GM23248 (cell line): ENCODE results near the gene STEAP3. TPM values are rescaled to one million over a fixed set of nuclear protein-coding genes. Genes with fewer than 3 reads are reported as not detected.

Experiments used
- DNase-seq: peaks from one replicate; pipeline ENCODE4 v3.0.0-alpha.2; 2015
- H2AFZ ChIP-seq: fragments of 200-600 bp; sonication (generic); 2 replicates; pipeline ENCODE4 v1.6.1; 2016; ENCODE audit warnings: antibody characterized with exemption
- H3F3A ChIP-seq: fragments of 200-600 bp; sonication (generic); 2 replicates; pipeline ENCODE4 v1.6.1; 2016; ENCODE audit warnings: mild to moderate bottlenecking, antibody characterized with exemption, mixed run types; ENCODE audit not compliant: insufficient read depth
- H3K27ac ChIP-seq: fragments of 200-600 bp; sonication (generic); 2 replicates; pipeline ENCODE4 v1.5.1; 2016; ENCODE audit warnings: mild to moderate bottlenecking
- H3K27me3 ChIP-seq: fragments of 200-600 bp; sonication (generic); replicated peaks from 2 replicates; pipeline ENCODE4 v1.6.1; 2016; ENCODE audit warnings: mild to moderate bottlenecking; ENCODE audit not compliant: insufficient read depth
- H3K36me3 ChIP-seq: fragments of 200-600 bp; sonication (generic); 2 replicates; pipeline ENCODE4 v1.6.1; 2016; ENCODE audit warnings: low read depth, mild to moderate bottlenecking
- H3K4me1 ChIP-seq: fragments of 200-600 bp; sonication (generic); 2 replicates; pipeline ENCODE4 v1.6.1; 2016; ENCODE audit warnings: mild to moderate bottlenecking; ENCODE audit not compliant: insufficient read depth
- H3K4me2 ChIP-seq: fragments of 200-600 bp; sonication (generic); one replicate; pipeline ENCODE4 v1.6.1; 2016; ENCODE audit warnings: mild to moderate bottlenecking; ENCODE audit not compliant: unreplicated experiment
- H3K4me3 ChIP-seq: fragments of 200-600 bp; sonication (generic); 2 replicates; pipeline ENCODE4 v1.5.1; 2016; ENCODE audit warnings: mild to moderate bottlenecking
- H3K79me2 ChIP-seq: fragments of 200-600 bp; sonication (generic); 2 replicates; pipeline ENCODE4 v1.6.1; 2016; ENCODE audit warnings: mild to moderate bottlenecking; ENCODE audit not compliant: insufficient read depth
- H3K9ac ChIP-seq: fragments of 200-600 bp; sonication (generic); 2 replicates; pipeline ENCODE4 v1.6.1; 2016; ENCODE audit warnings: mild to moderate bottlenecking
- H3K9me2 ChIP-seq: fragments of 200-600 bp; sonication (generic); 2 replicates; pipeline ENCODE4 v1.6.1; 2016; ENCODE audit warnings: mixed run types, mild to moderate bottlenecking, moderate library complexity; ENCODE audit not compliant: insufficient read depth
- H3K9me3 ChIP-seq: fragments of 200-600 bp; sonication (generic); one replicate; pipeline ENCODE4 v1.6.1; 2017; ENCODE audit warnings: low read depth
- H4K20me1 ChIP-seq: fragments of 200-600 bp; sonication (generic); 2 replicates; pipeline ENCODE4 v1.6.0; 2016; ENCODE audit not compliant: insufficient read depth
- EZH2 ChIP-seq: fragments of 200-600 bp; sonication (generic); IDR thresholded peaks from 2 replicates; pipeline ENCODE4 v1.6.1; 2018; ENCODE audit warnings: antibody characterized with exemption, mild to moderate bottlenecking; ENCODE audit not compliant: insufficient read depth, poor library complexity, severe bottlenecking
- EZH2phosphoT487 ChIP-seq: fragments of 200-600 bp; sonication (generic); IDR thresholded peaks from 2 replicates; pipeline ENCODE4 v1.6.1; 2018; ENCODE audit warnings: antibody characterized with exemption, moderate library complexity, mild to moderate bottlenecking, low read depth; ENCODE audit not compliant: insufficient read depth
- WGBS, 2 experiments: methylation state at CpG; one replicate each; pipeline ENCODE4 v1.1.6; 2015 to 2017; ENCODE audit warnings: low lambda C conversion rate in 2 of 2, low coverage in 1 of 2; ENCODE audit errors: missing lambda C conversion rate in 2 of 2; 5-methylcytosine and 5-hydroxymethylcytosine counted together
- in situ Hi-C: fragments of 300-500 bp; cut with MboI; formaldehyde crosslinking; loops from 2 replicates; pipeline ENCODE4 v1.15.0; 2020
- polyA plus RNA-seq: library from polyadenylated mRNA; unstranded; fragments of >200 nt; fragmentation: Nextera tagmentation; extraction: Ambion mirVana; gene quantifications from 2 replicates; pipeline ENCODE4 v1.2.1, GENCODE V29; 2016
- total RNA-seq: library from RNA; depleted of rRNA; stranded (reverse); fragments of >200 nt; shearing (Covaris generic); gene quantifications from 2 replicates; pipeline ENCODE4 v1.2.3, GENCODE V29; 2014

Gene STEAP3
- total and polyA plus RNA-seq, 2 experiments from 2014 or later = 29.5 to 31.3 TPM

DNA sequence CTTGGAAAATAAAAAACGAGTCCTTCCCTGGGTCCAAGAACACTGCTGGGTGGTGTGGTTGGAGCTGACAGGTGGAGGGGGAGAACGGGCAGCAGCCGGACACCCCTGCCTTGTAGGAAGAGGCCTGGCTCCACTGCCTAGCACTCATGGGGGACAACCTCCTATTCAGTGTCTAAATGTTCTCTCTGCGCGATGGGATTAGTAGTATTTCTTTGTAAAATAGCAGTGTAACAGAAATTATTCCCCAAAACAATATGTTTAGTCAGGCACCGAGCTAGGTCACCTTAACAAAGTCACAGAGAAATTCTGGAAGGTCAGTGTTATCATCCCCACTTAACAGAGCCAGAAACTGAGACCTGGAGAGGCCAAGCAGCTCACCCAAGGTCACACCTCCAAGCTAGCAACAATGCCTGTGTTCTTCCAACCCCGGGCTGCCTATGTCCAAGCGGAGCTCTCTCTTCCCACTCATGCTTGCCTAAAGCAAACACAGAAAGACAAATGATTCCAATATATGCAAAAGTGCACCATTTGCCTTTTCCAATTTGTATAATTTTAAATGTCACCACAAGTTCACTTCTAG, 68.0 kb downstream of the STEAP3 start:
- DNase-seq = no peak
- 74 to 82% methylated on average over 8 of the region's 8 CpGs for WGBS, 2 experiments
- Histone ChIP-seq H3K79me2 (no peaks in the 10 kb centered on the region), H3K4me1 (no peaks in the 10 kb centered on the region), H3K9me3 (no peaks in the 10 kb centered on the region), H3F3A (no peaks in the 10 kb centered on the region), H3K4me2 (no peak overlapping the region), H3K9ac (no peak overlapping the region), H3K9me2 (no peaks in the 10 kb centered on the region), H3K4me3 (no peak overlapping the region), H4K20me1 (no peaks in the 10 kb centered on the region), H3K36me3 (no peaks in the 10 kb centered on the region), H3K27me3 (no peaks in the 10 kb centered on the region), H2AFZ (no peak overlapping the region), H3K27ac (no peak overlapping the region)
- TF ChIP-seq EZH2phosphoT487 = no peak
- TF ChIP-seq EZH2 = no peak
- in situ Hi-C loops = loop anchor here (10.0 kb wide), 1 partner anchor 267 kb away; no protein-coding TSS in a partner anchor

DNA sequence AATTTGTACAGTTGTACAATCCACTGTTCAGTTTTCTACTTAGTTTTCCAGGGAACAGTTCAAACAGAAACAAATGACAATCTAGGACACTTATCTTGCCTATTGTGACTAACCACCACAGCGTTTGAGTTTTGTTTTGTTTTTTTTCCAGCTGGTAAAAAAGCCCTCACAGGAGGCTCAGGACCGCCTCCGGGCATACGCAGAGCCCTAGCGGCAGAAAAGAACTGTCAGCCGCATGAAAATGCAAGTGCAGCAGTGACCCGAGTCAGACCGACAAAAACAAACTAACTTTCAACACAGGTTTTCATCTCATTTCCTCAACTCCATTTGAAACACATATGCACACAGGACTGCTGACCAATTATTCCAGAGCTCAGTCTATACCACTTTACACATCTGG, 68.6 kb downstream of the STEAP3 start:
- Histone ChIP-seq H3K27ac (no peak overlapping the region), H3K36me3 (no peaks in the 10 kb centered on the region), H3K9ac (no peak overlapping the region), H3K4me1 (no peaks in the 10 kb centered on the region), H3K4me3 (no peak overlapping the region), H4K20me1 (no peaks in the 10 kb centered on the region), H2AFZ (no peak overlapping the region), H3K79me2 (no peaks in the 10 kb centered on the region), H3F3A (no peaks in the 10 kb centered on the region), H3K9me2 (no peaks in the 10 kb centered on the region), H3K27me3 (no peaks in the 10 kb centered on the region), H3K9me3 (no peaks in the 10 kb centered on the region), H3K4me2 (no peak overlapping the region)
- no peak for DNase-seq
- WGBS, 2 experiments = 82 to 84% methylated on average over 8 of the region's 8 CpGs
- no peak for TF ChIP-seq EZH2
- no peak for TF ChIP-seq EZH2phosphoT487
- in situ Hi-C loops = loop anchor here (10.0 kb wide), 1 partner anchor 267 kb away; no protein-coding TSS in a partner anchor

DNA sequence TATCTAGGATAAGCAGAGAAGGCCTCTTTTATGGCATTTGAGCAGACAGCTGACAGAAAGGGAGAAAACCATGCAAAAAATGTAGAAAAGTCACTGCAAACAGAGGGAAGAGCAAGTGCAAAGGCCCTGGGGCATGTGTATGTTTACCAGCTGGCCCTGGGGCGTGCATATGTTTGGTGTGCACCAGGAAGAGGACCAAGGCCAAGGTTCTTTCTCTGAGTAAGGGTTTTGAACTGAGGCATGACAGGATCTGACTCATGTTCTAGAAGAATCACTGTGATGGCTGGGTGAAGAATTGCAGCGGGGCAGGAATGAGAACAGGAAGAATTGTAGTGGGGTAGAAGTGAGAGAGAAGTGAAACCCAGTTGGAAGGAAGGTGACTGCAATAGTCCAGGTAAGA, 69.6 kb downstream of the STEAP3 start:
- H3K79me2 ChIP-seq = no peaks in the 10 kb centered on the region
- H3K9ac ChIP-seq = no peak overlapping the region
- H3K4me1 ChIP-seq = no peaks in the 10 kb centered on the region
- H3K9me3 ChIP-seq = no peaks in the 10 kb centered on the region
- H3K36me3 ChIP-seq = no peaks in the 10 kb centered on the region
- H3F3A ChIP-seq = no peaks in the 10 kb centered on the region
- in situ Hi-C loops = loop anchor here (10.0 kb wide), 1 partner anchor 268 kb away; no protein-coding TSS in a partner anchor
- TF ChIP-seq EZH2phosphoT487 (no peak), EZH2 (no peak)
- no peaks in the 10 kb centered on the region for H4K20me1 ChIP-seq
- no peak overlapping the region for H3K4me2 ChIP-seq
- 89 to 91% methylated on average over 2 of the region's 2 CpGs for WGBS, 2 experiments
- no peak overlapping the region for H3K4me3 ChIP-seq
- no peaks in the 10 kb centered on the region for H3K27me3 ChIP-seq
- DNase-seq = peak; percentile 19
- H3K27ac ChIP-seq = no peak overlapping the region
- H3K9me2 ChIP-seq = no peaks in the 10 kb centered on the region
- H2AFZ ChIP-seq = no peak overlapping the region

DNA sequence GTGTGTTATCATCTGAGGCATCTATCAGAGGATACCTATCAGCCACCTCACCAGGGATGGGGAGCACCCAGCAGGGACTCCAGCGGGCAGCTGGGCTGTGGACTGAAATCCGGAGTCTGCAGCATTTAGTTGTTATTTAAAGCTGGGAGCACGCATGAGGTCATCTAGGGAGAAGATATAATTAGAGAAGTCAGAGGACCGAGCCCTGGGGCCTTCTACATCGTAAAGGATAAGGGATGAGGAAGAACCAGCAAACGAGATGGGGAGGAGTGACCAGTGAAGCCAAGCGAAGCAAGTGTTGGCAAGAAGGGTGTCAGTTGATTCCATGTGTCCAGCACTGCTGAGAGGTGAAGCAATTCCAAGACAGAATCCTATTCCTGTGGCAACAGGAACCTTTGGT, 70.3 kb downstream of the STEAP3 start:
- Histone ChIP-seq H3K79me2 (no peaks in the 10 kb centered on the region), H4K20me1 (no peaks in the 10 kb centered on the region), H3K9ac (no peak overlapping the region), H3F3A (no peaks in the 10 kb centered on the region), H3K4me1 (no peaks in the 10 kb centered on the region), H3K4me3 (no peak overlapping the region), H3K4me2 (no peak overlapping the region), H3K27me3 (no peaks in the 10 kb centered on the region), H3K9me2 (no peaks in the 10 kb centered on the region), H3K9me3 (no peaks in the 10 kb centered on the region), H2AFZ (no peak overlapping the region), H3K36me3 (no peaks in the 10 kb centered on the region), H3K27ac (no peak overlapping the region)
- in situ Hi-C loops = loop anchor here (10.0 kb wide), 1 partner anchor 269 kb away; no protein-coding TSS in a partner anchor
- TF ChIP-seq EZH2phosphoT487 (no peak), EZH2 (no peak)
- 81 to 86% methylated on average over 7 of the region's 7 CpGs for WGBS, 2 experiments
- DNase-seq = no peak

DNA sequence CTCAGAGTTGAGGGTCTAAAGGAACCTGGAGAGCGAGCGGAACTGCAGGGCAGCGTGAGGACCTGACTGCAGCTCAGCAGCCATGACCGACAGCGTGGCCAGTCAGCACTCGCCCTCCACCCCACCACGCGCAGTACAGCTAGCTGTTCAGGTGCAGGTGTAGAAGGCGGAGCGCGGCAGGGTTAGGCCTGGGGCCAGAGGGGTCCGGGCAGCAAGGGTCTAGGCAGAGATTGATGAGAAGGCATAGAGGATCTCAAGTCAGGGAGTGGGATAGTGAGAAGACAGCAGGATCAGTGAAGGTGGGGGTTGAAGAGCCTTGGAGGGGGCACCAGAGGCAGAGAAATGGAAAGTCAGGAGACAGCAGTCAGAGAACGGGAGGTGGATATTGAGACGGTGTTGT, 71.0 kb downstream of the STEAP3 start:
- in situ Hi-C loops = loop anchor here (10.0 kb wide), 1 partner anchor 270 kb away; no protein-coding TSS in a partner anchor
- no peak overlapping the region for H3K27ac ChIP-seq
- H3K9me2 ChIP-seq = no peaks in the 10 kb centered on the region
- no peaks in the 10 kb centered on the region for H3K9me3 ChIP-seq
- H3K4me1 ChIP-seq = no peaks in the 10 kb centered on the region
- no peaks in the 10 kb centered on the region for H3K27me3 ChIP-seq
- no peaks in the 10 kb centered on the region for H4K20me1 ChIP-seq
- no peak for TF ChIP-seq EZH2phosphoT487
- TF ChIP-seq EZH2 = no peak
- no peak overlapping the region for H2AFZ ChIP-seq
- H3F3A ChIP-seq = no peaks in the 10 kb centered on the region
- H3K4me2 ChIP-seq = no peak overlapping the region
- WGBS, 2 experiments = 94% methylated on average over 13 to 14 of the region's 14 CpGs
- H3K79me2 ChIP-seq = no peaks in the 10 kb centered on the region
- H3K9ac ChIP-seq = no peak overlapping the region
- H3K4me3 ChIP-seq = no peak overlapping the region
- DNase-seq = no peak
- no peaks in the 10 kb centered on the region for H3K36me3 ChIP-seq
